Neural cell (in vitro differentiated cells): ENCODE data around the gene CALCR. TPM values are rescaled to one million over a fixed set of nuclear protein-coding genes. Genes with fewer than 3 reads are reported as not detected.

Experiments
- H2AFZ ChIP-seq: fragments of 200-600, 300-800 bp; sonication (generic), shearing (Covaris generic); 2 replicates; pipeline ENCODE4 v1.6.0; 2014; ENCODE audit warnings: low read depth, mild to moderate bottlenecking, antibody characterized with exemption, low read length, moderate library complexity
- H3F3A ChIP-seq: fragments of 200-600 bp; shearing (Covaris generic); 2 replicates; pipeline ENCODE4 v1.6.1; 2016; ENCODE audit warnings: mild to moderate bottlenecking, moderate library complexity, mixed read lengths, antibody characterized with exemption, low read length; ENCODE audit not compliant: insufficient read depth, poor library complexity, severe bottlenecking
- H3K27ac ChIP-seq: fragments of 200-600, 300-800 bp; sonication (generic), shearing (Covaris generic); 2 replicates; pipeline ENCODE4 v1.5.1; 2014; ENCODE audit warnings: mild to moderate bottlenecking, low read length, moderate library complexity
- H3K27me3 ChIP-seq: fragments of 300-800, 200-600 bp; sonication (generic), shearing (Covaris generic); 2 replicates; pipeline ENCODE4 v1.6.0; 2014; ENCODE audit warnings: mild to moderate bottlenecking, low read depth, low read length, moderate library complexity; ENCODE audit not compliant: insufficient read depth
- H3K36me3 ChIP-seq: fragments of 300-800, 200-600 bp; sonication (generic), shearing (Covaris generic); 2 replicates; pipeline ENCODE4 v1.5.1; 2014; ENCODE audit warnings: mild to moderate bottlenecking, antibody characterized with exemption, low read length, moderate library complexity; ENCODE audit not compliant: insufficient read depth
- H3K4me2 ChIP-seq: fragments of 300-800, 200-600 bp; sonication (generic), shearing (Covaris generic); 2 replicates; pipeline ENCODE4 v1.6.0; 2014; ENCODE audit warnings: mild to moderate bottlenecking, low read length
- H3K4me3 ChIP-seq: fragments of 300-800, 200-600 bp; sonication (generic), shearing (Covaris generic); 2 replicates; pipeline ENCODE4 v1.5.1; 2014; ENCODE audit warnings: mild to moderate bottlenecking, low read length, moderate library complexity
- H3K79me2 ChIP-seq: fragments of 200-600 bp; shearing (Covaris generic); replicated peaks from 2 replicates; pipeline ENCODE4 v1.6.0; 2014; ENCODE audit warnings: mild to moderate bottlenecking, low read length, moderate library complexity; ENCODE audit not compliant: insufficient read depth
- H3K9ac ChIP-seq: fragments of 300-800, 200-600 bp; sonication (generic), shearing (Covaris generic); 2 replicates; pipeline ENCODE4 v1.6.1; 2016; ENCODE audit warnings: mild to moderate bottlenecking, low read length, mixed read lengths
- H3K9me2 ChIP-seq: fragments of 200-600 bp; shearing (Covaris generic); 2 replicates; pipeline ENCODE4 v1.6.1; 2016; ENCODE audit warnings: mild to moderate bottlenecking, low read length, mixed read lengths; ENCODE audit not compliant: insufficient read depth
- H3K9me3 ChIP-seq: fragments of 200-600, 300-800 bp; sonication (generic), shearing (Covaris generic); 2 replicates; pipeline ENCODE4 v1.6.1; 2016; ENCODE audit warnings: mild to moderate bottlenecking, mixed run types, low read length, moderate library complexity, mixed read lengths
- H4K20me1 ChIP-seq: fragments of 200-600 bp; shearing (Covaris generic); 2 replicates; pipeline ENCODE4 v1.6.1; 2016; ENCODE audit warnings: mild to moderate bottlenecking, mixed run types; ENCODE audit not compliant: insufficient read depth
- CTCF ChIP-seq: fragments of 450-650 bp; IDR thresholded peaks from 2 replicates; pipeline ENCODE4 v1.5.1; 2014; ENCODE audit warnings: antibody characterized with exemption, mild to moderate bottlenecking, moderate library complexity; ENCODE audit not compliant: poor library complexity, severe bottlenecking
- EP300 ChIP-seq: fragments of 450-650 bp; conservative IDR thresholded peaks from 2 replicates; pipeline ENCODE4 v1.6.1; 2014; ENCODE audit warnings: antibody characterized with exemption, mild to moderate bottlenecking, moderate library complexity; ENCODE audit not compliant: poor library complexity, severe bottlenecking
- EZH2 ChIP-seq: fragments of 200-600, 300-800 bp; shearing (Covaris generic), sonication (generic); IDR thresholded peaks from 2 replicates; pipeline ENCODE4 v1.6.1; 2014; ENCODE audit warnings: antibody characterized with exemption, low read length, borderline replicate concordance, mild to moderate bottlenecking; ENCODE audit not compliant: insufficient read depth, poor library complexity, severe bottlenecking
- MXI1 ChIP-seq: fragments of 450-650 bp; conservative IDR thresholded peaks from 2 replicates; pipeline ENCODE4 v1.6.1; 2014; ENCODE audit warnings: antibody characterized with exemption, mild to moderate bottlenecking; ENCODE audit not compliant: poor library complexity, severe bottlenecking
- POLR2AphosphoS5 ChIP-seq: IDR thresholded peaks from 2 replicates; pipeline ENCODE4 v1.6.1; 2012
- RAD21 ChIP-seq: fragments of 450-650 bp; conservative IDR thresholded peaks from 2 replicates; pipeline ENCODE4 v1.6.1; 2014; ENCODE audit warnings: antibody characterized with exemption, mild to moderate bottlenecking, moderate library complexity
- SMC3 ChIP-seq: fragments of 450-650 bp; conservative IDR thresholded peaks from 2 replicates; pipeline ENCODE4 v1.6.1; 2014; ENCODE audit warnings: antibody characterized with exemption, mild to moderate bottlenecking, moderate library complexity; ENCODE audit not compliant: poor library complexity
- TAF1 ChIP-seq: IDR thresholded peaks from 2 replicates; pipeline ENCODE4 v1.6.1; 2012; ENCODE audit warnings: low read depth
- polyA plus RNA-seq: library from polyadenylated mRNA; depleted of rRNA; stranded (reverse); fragments of >200 nt; gene quantifications from 2 replicates; pipeline ENCODE4 v1.2.3, GENCODE V29; 2014
- TF ChIP-seq, protein P1 (sequence below): IDR thresholded peaks from 2 replicates; pipeline ENCODE4 v1.6.1; 2012; ENCODE audit warnings: borderline replicate concordance

CALCR gene
- polyA plus RNA-seq, 1 donor from 2014 or later: 3.6 TPM

GRCh38 chr7:93558705-93559614 lies 15.6 kb downstream of the CALCR start:
- no peaks in the 10 kb centered on the region for H3K36me3 ChIP-seq
- no peak overlapping the region for H3K4me3 ChIP-seq
- peaks cover 4% of the 10 kb centered on the region for H3K9me2 ChIP-seq
- no peaks in the 10 kb centered on the region for H3F3A ChIP-seq
- H4K20me1 ChIP-seq: no peaks in the 10 kb centered on the region
- no peak overlapping the region for H3K27ac ChIP-seq
- H3K9ac ChIP-seq: no peak overlapping the region
- no peaks in the 10 kb centered on the region for H3K9me3 ChIP-seq
- no peak for TF ChIP-seq EP300
- no peak for TF ChIP-seq POLR2AphosphoS5
- no peak for TF ChIP-seq SMC3
- TF ChIP-seq CTCF: no peak
- TF ChIP-seq EZH2: no peak
- no peak for TF ChIP-seq RAD21
- TF ChIP-seq, protein P1, sequence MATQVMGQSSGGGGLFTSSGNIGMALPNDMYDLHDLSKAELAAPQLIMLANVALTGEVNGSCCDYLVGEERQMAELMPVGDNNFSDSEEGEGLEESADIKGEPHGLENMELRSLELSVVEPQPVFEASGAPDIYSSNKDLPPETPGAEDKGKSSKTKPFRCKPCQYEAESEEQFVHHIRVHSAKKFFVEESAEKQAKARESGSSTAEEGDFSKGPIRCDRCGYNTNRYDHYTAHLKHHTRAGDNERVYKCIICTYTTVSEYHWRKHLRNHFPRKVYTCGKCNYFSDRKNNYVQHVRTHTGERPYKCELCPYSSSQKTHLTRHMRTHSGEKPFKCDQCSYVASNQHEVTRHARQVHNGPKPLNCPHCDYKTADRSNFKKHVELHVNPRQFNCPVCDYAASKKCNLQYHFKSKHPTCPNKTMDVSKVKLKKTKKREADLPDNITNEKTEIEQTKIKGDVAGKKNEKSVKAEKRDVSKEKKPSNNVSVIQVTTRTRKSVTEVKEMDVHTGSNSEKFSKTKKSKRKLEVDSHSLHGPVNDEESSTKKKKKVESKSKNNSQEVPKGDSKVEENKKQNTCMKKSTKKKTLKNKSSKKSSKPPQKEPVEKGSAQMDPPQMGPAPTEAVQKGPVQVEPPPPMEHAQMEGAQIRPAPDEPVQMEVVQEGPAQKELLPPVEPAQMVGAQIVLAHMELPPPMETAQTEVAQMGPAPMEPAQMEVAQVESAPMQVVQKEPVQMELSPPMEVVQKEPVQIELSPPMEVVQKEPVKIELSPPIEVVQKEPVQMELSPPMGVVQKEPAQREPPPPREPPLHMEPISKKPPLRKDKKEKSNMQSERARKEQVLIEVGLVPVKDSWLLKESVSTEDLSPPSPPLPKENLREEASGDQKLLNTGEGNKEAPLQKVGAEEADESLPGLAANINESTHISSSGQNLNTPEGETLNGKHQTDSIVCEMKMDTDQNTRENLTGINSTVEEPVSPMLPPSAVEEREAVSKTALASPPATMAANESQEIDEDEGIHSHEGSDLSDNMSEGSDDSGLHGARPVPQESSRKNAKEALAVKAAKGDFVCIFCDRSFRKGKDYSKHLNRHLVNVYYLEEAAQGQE: no peak
- TF ChIP-seq MXI1: no peak
- TF ChIP-seq TAF1: no peak
- no peak overlapping the region for H3K4me2 ChIP-seq
- H2AFZ ChIP-seq: no peak overlapping the region
- H3K27me3 ChIP-seq: no peaks in the 10 kb centered on the region
- no peaks in the 10 kb centered on the region for H3K79me2 ChIP-seq

DNA sequence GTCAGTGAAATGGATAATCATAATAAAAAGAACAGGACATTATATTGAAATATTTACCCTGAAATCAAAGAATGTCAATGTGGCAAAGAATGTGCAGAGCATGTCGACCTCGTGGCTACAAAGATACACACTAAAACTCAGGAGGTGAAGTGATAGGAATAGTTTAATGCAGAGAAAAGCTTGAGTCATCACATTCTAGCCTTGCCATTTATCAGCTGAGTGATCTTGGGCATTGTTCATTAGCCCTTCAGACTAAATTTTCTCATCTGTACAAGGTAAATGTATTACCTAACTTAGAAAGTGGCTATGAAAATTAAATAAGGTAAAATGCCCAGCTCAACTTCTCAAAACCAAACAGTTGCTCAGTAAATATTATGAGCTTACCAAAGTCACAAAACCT lies 22.6 kb downstream of the CALCR start:
- H3K79me2 ChIP-seq: no peaks in the 10 kb centered on the region
- no peak for TF ChIP-seq RAD21
- no peak for TF ChIP-seq SMC3
- no peak for TF ChIP-seq MXI1
- TF ChIP-seq EZH2: no peak
- TF ChIP-seq POLR2AphosphoS5: no peak
- no peak for TF ChIP-seq EP300
- no peak for TF ChIP-seq TAF1
- TF ChIP-seq, protein P1: no peak
- no peak for TF ChIP-seq CTCF
- H3K27ac ChIP-seq: no peak overlapping the region
- H3K36me3 ChIP-seq: no peaks in the 10 kb centered on the region
- no peaks in the 10 kb centered on the region for H3K9me3 ChIP-seq
- no peaks in the 10 kb centered on the region for H3K27me3 ChIP-seq
- peaks cover 4% of the 10 kb centered on the region for H3K9me2 ChIP-seq
- no peaks in the 10 kb centered on the region for H3F3A ChIP-seq
- H3K4me2 ChIP-seq: no peak overlapping the region
- H3K4me3 ChIP-seq: no peak overlapping the region
- no peak overlapping the region for H3K9ac ChIP-seq
- H4K20me1 ChIP-seq: no peaks in the 10 kb centered on the region
- no peak overlapping the region for H2AFZ ChIP-seq
